Osteocyte (in vitro differentiated cells): ENCODE results near the gene TSPEAR. TPM values are rescaled to one million over a fixed set of nuclear protein-coding genes. Genes with fewer than 3 reads are reported as not detected.

Source experiments
- DNase-seq: peaks from one replicate; pipeline ENCODE4 v3.0.0; 2021; ENCODE audit warnings: mixed read lengths; ENCODE audit not compliant: unreplicated experiment; ENCODE audit errors: extremely low spot score
- H3K27ac Mint-ChIP-seq: one replicate; pipeline ENCODE4 v1.8.0; 2021; ENCODE audit warnings: mild to moderate bottlenecking, mixed read lengths; ENCODE audit not compliant: unreplicated experiment
- H3K27me3 Mint-ChIP-seq: one replicate; pipeline ENCODE4 v1.8.0; 2021; ENCODE audit warnings: mixed read lengths; ENCODE audit not compliant: unreplicated experiment
- H3K36me3 Mint-ChIP-seq: one replicate; pipeline ENCODE4 v1.8.0; 2021; ENCODE audit warnings: mixed read lengths; ENCODE audit not compliant: unreplicated experiment
- H3K4me1 Mint-ChIP-seq: one replicate; pipeline ENCODE4 v1.8.0; 2021; ENCODE audit warnings: mixed read lengths; ENCODE audit not compliant: unreplicated experiment
- H3K4me3 Mint-ChIP-seq: one replicate; pipeline ENCODE4 v1.8.0; 2021; ENCODE audit warnings: mild to moderate bottlenecking, moderate library complexity, mixed read lengths; ENCODE audit not compliant: unreplicated experiment
- H3K9me3 Mint-ChIP-seq: one replicate; pipeline ENCODE4 v1.8.0; 2021; ENCODE audit warnings: mixed read lengths; ENCODE audit not compliant: unreplicated experiment
- CTCF ChIP-seq: fragments of 200-600 bp; sonication (generic); IDR thresholded peaks from 2 replicates; pipeline ENCODE4 v1.5.0; 2021; ENCODE audit warnings: antibody characterized with exemption, mild to moderate bottlenecking, moderate library complexity
- total RNA-seq: library from RNA; stranded (reverse); gene quantifications from 2 replicates; pipeline ENCODE4 v1.2.1, GENCODE V29; 2021

Gene TSPEAR
- total RNA-seq, 1 donor from 2014 or later: not detected

- Mint-ChIP-seq H3K27ac (no peak overlapping the region), H3K36me3 (no peaks in the 10 kb centered on the region), H3K9me3 (peaks cover 6% of the 10 kb centered on the region), H3K27me3 (peaks cover 31% of the 10 kb centered on the region), H3K4me1 (no peaks in the 10 kb centered on the region), H3K4me3 (no peak overlapping the region)
- no peak for DNase-seq
- TF ChIP-seq CTCF: no peak
Measured at GRCh38 chr21:44448651-44449131, 262.7 kb downstream of the TSPEAR start.

Other genes with a start within 250 kb of the TSPEAR start
- gene KRTAP10-1, start 171.4 kb downstream of the TSPEAR start, total RNA-seq: not detected in 2 replicates
- gene KRTAP10-2, start 160.1 kb downstream of the TSPEAR start, total RNA-seq: not detected in 2 replicates
- not detected in 2 replicates for gene KRTAP10-3, start 152.8 kb downstream of the TSPEAR start, total RNA-seq
- gene KRTAP10-4, start 137.8 kb downstream of the TSPEAR start, total RNA-seq: not detected in 2 replicates
- gene KRTAP10-5, start 131.0 kb downstream of the TSPEAR start, total RNA-seq: not detected in 2 replicates
- not detected in 2 replicates for gene KRTAP10-6, start 119.1 kb downstream of the TSPEAR start, total RNA-seq
- not detected in 2 replicates for gene KRTAP10-7, start 111.0 kb downstream of the TSPEAR start, total RNA-seq
- gene KRTAP10-8, start 99.5 kb downstream of the TSPEAR start, total RNA-seq: not detected in 2 replicates
- not detected in 2 replicates for gene KRTAP10-9, start 84.5 kb downstream of the TSPEAR start, total RNA-seq
- not detected in 2 replicates for gene KRTAP10-10, start 74.2 kb downstream of the TSPEAR start, total RNA-seq
- not detected in 2 replicates for gene KRTAP10-11, start 65.2 kb downstream of the TSPEAR start, total RNA-seq
- not detected in 2 replicates for gene KRTAP12-4, start 56.9 kb downstream of the TSPEAR start, total RNA-seq
- gene KRTAP12-3, start 53.6 kb downstream of the TSPEAR start, total RNA-seq: not detected in 2 replicates
- gene KRTAP12-2, start 44.6 kb downstream of the TSPEAR start, total RNA-seq: not detected in 2 replicates
- gene KRTAP12-1, start 29.4 kb downstream of the TSPEAR start, total RNA-seq: not detected in 2 replicates
- not detected in 2 replicates for gene KRTAP10-12, start 14.4 kb downstream of the TSPEAR start, total RNA-seq
- gene UBE2G2, start 90.2 kb upstream of the TSPEAR start, total RNA-seq: 74.7 and 78.7 TPM in 2 replicates
- gene SUMO3, start 106.5 kb upstream of the TSPEAR start, total RNA-seq: 69.6 and 74.9 TPM in 2 replicates
- gene PTTG1IP, start 162.1 kb upstream of the TSPEAR start, total RNA-seq: 318 and 328 TPM in 2 replicates
- gene ITGB2, start 209.3 kb upstream of the TSPEAR start, total RNA-seq: 0.62 and 1.1 TPM in 2 replicates
- 30.4 and 33.1 TPM in 2 replicates for gene SLX9, start 228.5 kb upstream of the TSPEAR start, total RNA-seq